Caco-2 (cell line): ENCODE measurements around the gene PFKFB4. TPM values are rescaled to one million over a fixed set of nuclear protein-coding genes. Genes with fewer than 3 reads are reported as not detected.
A peak's percentile ranks its signal among the peaks of the same experiment; 100 is the strongest.

Experiments used
- Bru-seq: library from RNA; stranded (reverse); fragments of 400-500 nt; gene quantifications from one replicate; lab custom pipeline; 2021; lab: Mats Ljungman, UMichigan
- BruChase-seq, 2 experiments: library from RNA; stranded (reverse); fragments of 400-500 nt; gene quantifications; one replicate each; lab custom pipeline; 2021; lab: Mats Ljungman, UMichigan
- BruUV-seq: library from RNA; stranded (reverse); fragments of 400-500 nt; replicated peaks from 2 replicates; lab custom pipeline; 2021; lab: Mats Ljungman, UMichigan
- CTCF ChIA-PET: fragments of 300-600 bp; sonication (Branson Sonifier 250); formaldehyde crosslinking; loops from one replicate; lab custom pipeline; 2022; ENCODE audit warnings: antibody characterized with exemption; lab: Charles Lee
- POLR2A ChIA-PET: fragments of 300-600 bp; sonication (Branson Sonifier 250); formaldehyde crosslinking; loops from one replicate; lab custom pipeline; 2022; ENCODE audit warnings: antibody characterized with exemption; lab: Charles Lee
- DNase-seq, 2 experiments: peaks; one replicate each; pipeline versions ENCODE4 v3.0.0 to v3.0.0-alpha.2; 2020 to 2022
- H3K27me3 ChIP-seq: replicated peaks from 2 replicates; pipeline ENCODE4 v1.6.0; 2011; ENCODE audit warnings: low read length; ENCODE audit not compliant: control insufficient read depth, insufficient read depth
- H3K36me3 ChIP-seq: 2 replicates; pipeline ENCODE4 v1.5.1; 2011; ENCODE audit warnings: low read length; ENCODE audit not compliant: control insufficient read depth, insufficient read depth
- H3K4me1 ChIP-seq: fragments of 250-450 bp; sonication (Bioruptor Pico); 2 replicates; pipeline ENCODE4 v1.5.1; 2020; ENCODE audit warnings: mild to moderate bottlenecking
- H3K4me3 ChIP-seq: 2 replicates; pipeline ENCODE4 v1.5.1; 2011; ENCODE audit warnings: low read depth, mild to moderate bottlenecking, control low read depth, low read length
- H3K9me3 ChIP-seq: fragments of 250-450 bp; sonication (Bioruptor Pico); 2 replicates; pipeline ENCODE4 v1.5.1; 2020; ENCODE audit warnings: mild to moderate bottlenecking, moderate library complexity
- H3K27ac Mint-ChIP-seq: one replicate; pipeline ENCODE4 v1.8.0; 2022; ENCODE audit warnings: mixed read lengths; ENCODE audit not compliant: unreplicated experiment
- H3K27me3 Mint-ChIP-seq: one replicate; pipeline ENCODE4 v1.8.0; 2022; ENCODE audit warnings: mixed read lengths; ENCODE audit not compliant: insufficient read depth, unreplicated experiment
- H3K36me3 Mint-ChIP-seq: one replicate; pipeline ENCODE4 v1.8.0; 2022; ENCODE audit warnings: mild to moderate bottlenecking, mixed read lengths; ENCODE audit not compliant: insufficient read depth, unreplicated experiment
- H3K4me1 Mint-ChIP-seq: one replicate; pipeline ENCODE4 v1.8.0; 2022; ENCODE audit warnings: low read depth, mixed read lengths; ENCODE audit not compliant: unreplicated experiment
- H3K4me3 Mint-ChIP-seq: one replicate; pipeline ENCODE4 v1.8.0; 2022; ENCODE audit warnings: mild to moderate bottlenecking, moderate library complexity, mixed read lengths; ENCODE audit not compliant: unreplicated experiment
- H3K9me3 Mint-ChIP-seq: one replicate; pipeline ENCODE4 v1.8.0; 2022; ENCODE audit warnings: mixed read lengths; ENCODE audit not compliant: unreplicated experiment
- intact Hi-C: fragments of 100-400 bp; cut with micrococcal nuclease; formaldehyde crosslinking; loops from one replicate; pipeline ENCODE4 v1.10.0; 2022; ENCODE audit not compliant: unreplicated experiment
- long read RNA-seq: library from polyadenylated mRNA; stranded (forward); transcript quantifications from one replicate; pipeline ENCODE4 v2.0.0, GENCODE V29; 2022
- total RNA-seq: library from RNA; stranded (reverse); gene quantifications from 2 replicates; pipeline ENCODE4 v1.2.3, GENCODE V29; 2022
- TF ChIP-seq, protein P1 (sequence below), 2 experiments: fragments of 200-600 bp in 1 of 2; IDR thresholded peaks; 1 replicate in 1 of 2; 2 replicates in 1 of 2; pipeline versions ENCODE4 v1.5.1 to v1.8.0; 2011 to 2022; ENCODE audit warnings: antibody characterized with exemption in 1 of 2, control low read depth in 1 of 2, inconsistent platforms in 1 of 2, low read depth in 1 of 2, low read length in 1 of 2, mild to moderate bottlenecking in 1 of 2, moderate library complexity in 1 of 2; ENCODE audit not compliant: insufficient read depth in 1 of 2, severe bottlenecking in 1 of 2, unreplicated experiment in 1 of 2

PFKFB4 gene
- total RNA-seq = 11.2 and 14.4 TPM in 2 replicates
- percentile 51 among the genes with signal in this experiment for Bru-seq, nascent RNA
- percentile 62 among the genes with signal in this experiment for BruChase-seq, experiment 1, labeled RNA remaining after a 2-hour chase
- percentile 59 among the genes with signal in this experiment for BruChase-seq, experiment 2, labeled RNA remaining after a 6-hour chase
- long read RNA-seq, partial matches to known transcripts = 6 of 23 reads
- long read RNA-seq, other reads (novel, unspliced or antisense) = 10 of 23 reads

- Histone ChIP-seq H3K4me1 (peaks cover 28% of the 10 kb centered on the region), H3K9me3 (no peaks in the 10 kb centered on the region), H3K4me3 (peak within 1 kb of the TSS; percentile 62), H3K27me3 (no peaks in the 10 kb centered on the region), H3K36me3 (no peaks in the 10 kb centered on the region)
- Mint-ChIP-seq H3K9me3 (no peaks in the 10 kb centered on the region), H3K27ac (peak within 1 kb of the TSS; percentile 63), H3K4me3 (peak within 1 kb of the TSS; percentile 81), H3K27me3 (no peaks in the 10 kb centered on the region), H3K4me1 (peaks cover 21% of the 10 kb centered on the region), H3K36me3 (peaks cover 8% of the 10 kb centered on the region)
- no TSS peak for BruUV-seq
- TF ChIP-seq, protein P1, sequence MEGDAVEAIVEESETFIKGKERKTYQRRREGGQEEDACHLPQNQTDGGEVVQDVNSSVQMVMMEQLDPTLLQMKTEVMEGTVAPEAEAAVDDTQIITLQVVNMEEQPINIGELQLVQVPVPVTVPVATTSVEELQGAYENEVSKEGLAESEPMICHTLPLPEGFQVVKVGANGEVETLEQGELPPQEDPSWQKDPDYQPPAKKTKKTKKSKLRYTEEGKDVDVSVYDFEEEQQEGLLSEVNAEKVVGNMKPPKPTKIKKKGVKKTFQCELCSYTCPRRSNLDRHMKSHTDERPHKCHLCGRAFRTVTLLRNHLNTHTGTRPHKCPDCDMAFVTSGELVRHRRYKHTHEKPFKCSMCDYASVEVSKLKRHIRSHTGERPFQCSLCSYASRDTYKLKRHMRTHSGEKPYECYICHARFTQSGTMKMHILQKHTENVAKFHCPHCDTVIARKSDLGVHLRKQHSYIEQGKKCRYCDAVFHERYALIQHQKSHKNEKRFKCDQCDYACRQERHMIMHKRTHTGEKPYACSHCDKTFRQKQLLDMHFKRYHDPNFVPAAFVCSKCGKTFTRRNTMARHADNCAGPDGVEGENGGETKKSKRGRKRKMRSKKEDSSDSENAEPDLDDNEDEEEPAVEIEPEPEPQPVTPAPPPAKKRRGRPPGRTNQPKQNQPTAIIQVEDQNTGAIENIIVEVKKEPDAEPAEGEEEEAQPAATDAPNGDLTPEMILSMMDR (IDR thresholded peaks at IDR 0.05; ENCODE audit: insufficient read depth in 1 of 2, low read depth in 1 of 2, low read length in 1 of 2, severe bottlenecking in 1 of 2, unreplicated experiment in 1 of 2) = no peak
- intact Hi-C loops = loop anchor here (2.0 to 5.0 kb wide), 4 partner anchors 52 to 370 kb away; partner anchors contain the start of genes ATRIP, CDC25A, CELSR3 and UQCRC1
- POLR2A ChIA-PET = interaction anchor here (0.6 to 1.5 kb wide), 7 partner anchors 78 to 473 kb away, joined by 4 to 9 read pairs (median 5); partner anchors contain the start of genes ATRIP, CCDC51, CELSR3 and SLC26A6
- peak; percentile 99 for DNase-seq
- CTCF ChIA-PET = interaction anchor here (0.6 to 2.3 kb wide), 12 partner anchors 8 to 371 kb away, joined by 3 to 23 read pairs (median 4); partner anchors contain the start of genes ARIH2, ATRIP, CCDC51 and CDC25A
Measured at GRCh38 chr3:48556796-48557626, at the start of gene PFKFB4. Gene PFKFB4 (minus strand): TSS chr3:48556803. CDS start chr3:48556777, 26 bp downstream.

DNA sequence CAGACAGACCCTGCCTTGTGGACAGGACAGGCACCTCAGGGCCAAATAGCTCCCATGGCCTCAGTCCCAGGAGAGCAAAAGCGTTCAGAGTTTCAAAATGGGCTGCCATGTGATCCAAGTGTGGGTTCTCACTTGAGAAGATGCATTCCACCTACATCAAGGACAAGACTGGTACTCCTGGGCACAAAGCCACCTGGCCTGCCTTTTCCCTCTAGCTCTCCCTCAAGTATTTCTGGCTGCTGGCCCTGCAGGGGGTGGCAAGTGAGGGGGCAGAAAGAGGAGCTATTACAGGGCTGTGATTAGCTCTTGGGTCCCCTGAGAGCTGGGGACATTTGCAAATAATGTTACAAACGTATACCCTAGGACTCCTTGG is 45.0 kb upstream of the PFKFB4 start:
- ChIA-PET CTCF (interaction anchor here (0.6 to 1.2 kb wide), 3 partner anchors 11 to 165 kb away, joined by 3 to 4 read pairs (median 3); no protein-coding TSS in a partner anchor), POLR2A (no interaction called here)
- Mint-ChIP-seq H3K27ac (no peak overlapping the region), H3K4me1 (no peaks in the 10 kb centered on the region), H3K9me3 (no peaks in the 10 kb centered on the region), H3K27me3 (no peaks in the 10 kb centered on the region), H3K36me3 (peaks cover 76% of the 10 kb centered on the region), H3K4me3 (no peak overlapping the region)
- no TSS peak for BruUV-seq
- Histone ChIP-seq H3K36me3 (peaks cover 7% of the 10 kb centered on the region), H3K9me3 (no peaks in the 10 kb centered on the region), H3K27me3 (no peaks in the 10 kb centered on the region), H3K4me1 (peaks cover 3% of the 10 kb centered on the region; the same call in 1 of the 2 replicates), H3K4me3 (no peak overlapping the region)
- no peak for DNase-seq
- TF ChIP-seq, protein P1 (IDR thresholded peaks at IDR 0.05; ENCODE audit: insufficient read depth in 1 of 2, low read depth in 1 of 2, low read length in 1 of 2, severe bottlenecking in 1 of 2, unreplicated experiment in 1 of 2) = no peak
- intact Hi-C loops = no loop called here
